Hematopoietic multipotent progenitor cell treated with erythropoietin and hydrocortisone succinate and interleukin-3 and kit ligand, for 15 days (in vitro differentiated cells): Measurements from ENCODE around the gene ASPG.

Source experiments
- DNase-seq: peaks from one replicate; pipeline ENCODE4 v3.0.0-alpha.2; 2015; ENCODE audit warnings: low spot score

The ASPG gene

GRCh38 chr14:104085032-104085888, at the start of gene ASPG:
TSS of gene ASPG (plus strand) at chr14:104085700. CDS start at chr14:104085771, 71 bp downstream.
- DNase-seq: no peak

- DNase-seq: no peak
Measured at GRCh38 chr14:104036212-104036611, 49.3 kb upstream of the ASPG start.

- DNase-seq: no peak
Measured at GRCh38 chr14:104037074-104037473, 48.4 kb upstream of the ASPG start.

GRCh38 chr14:104037903-104038302, 47.6 kb upstream of the ASPG start:
- no peak for DNase-seq

- DNase-seq: no peak
Measured at GRCh38 chr14:104039214-104039613, 46.3 kb upstream of the ASPG start.

GRCh38 chr14:104040539-104040938, 45.0 kb upstream of the ASPG start:
- no peak for DNase-seq

GRCh38 chr14:104041430-104042104, 43.9 kb upstream of the ASPG start:
- no peak for DNase-seq

- no peak for DNase-seq
Measured at GRCh38 chr14:104044016-104044415, 41.5 kb upstream of the ASPG start.

- no peak for DNase-seq
Measured at GRCh38 chr14:104047761-104048160, 37.7 kb upstream of the ASPG start.

GRCh38 chr14:104048758-104049507, 36.6 kb upstream of the ASPG start:
- DNase-seq: no peak

- DNase-seq: no peak
Measured at GRCh38 chr14:104049576-104050240, 35.8 kb upstream of the ASPG start.

- no peak for DNase-seq
Measured at GRCh38 chr14:104051092-104051813, 34.2 kb upstream of the ASPG start.

- no peak for DNase-seq
Measured at GRCh38 chr14:104054222-104054905, 31.1 kb upstream of the ASPG start.

GRCh38 chr14:104062281-104062680, 23.2 kb upstream of the ASPG start:
- DNase-seq: no peak

- no peak for DNase-seq
Measured at GRCh38 chr14:104064003-104064402, 21.5 kb upstream of the ASPG start.

GRCh38 chr14:104066279-104066678, 19.2 kb upstream of the ASPG start:
- DNase-seq: no peak

GRCh38 chr14:104066719-104067295, 18.7 kb upstream of the ASPG start:
- DNase-seq: no peak

- DNase-seq: no peak
Measured at GRCh38 chr14:104069541-104069940, 16.0 kb upstream of the ASPG start.

GRCh38 chr14:104072586-104072985, 12.9 kb upstream of the ASPG start:
- DNase-seq: no peak

- DNase-seq: no peak
Measured at GRCh38 chr14:104073764-104074163, 11.7 kb upstream of the ASPG start.
